Neural cell (in vitro differentiated cells): Measurements from ENCODE around the gene PKP3.

Source experiments
- EZH2 ChIP-seq: fragments of 200-600, 300-800 bp; shearing (Covaris generic), sonication (generic); IDR thresholded peaks from 2 replicates; pipeline ENCODE4 v1.6.1; 2014; ENCODE audit warnings: antibody characterized with exemption, low read length, borderline replicate concordance, mild to moderate bottlenecking; ENCODE audit not compliant: insufficient read depth, poor library complexity, severe bottlenecking
- TAF1 ChIP-seq: IDR thresholded peaks from 2 replicates; pipeline ENCODE4 v1.6.1; 2012; ENCODE audit warnings: low read depth
- TF ChIP-seq, protein P1 (sequence below): fragments of 450-650 bp; IDR thresholded peaks from 2 replicates; pipeline ENCODE4 v1.5.1; 2014; ENCODE audit warnings: antibody characterized with exemption, mild to moderate bottlenecking, moderate library complexity; ENCODE audit not compliant: poor library complexity, severe bottlenecking

- TF ChIP-seq, protein P1, sequence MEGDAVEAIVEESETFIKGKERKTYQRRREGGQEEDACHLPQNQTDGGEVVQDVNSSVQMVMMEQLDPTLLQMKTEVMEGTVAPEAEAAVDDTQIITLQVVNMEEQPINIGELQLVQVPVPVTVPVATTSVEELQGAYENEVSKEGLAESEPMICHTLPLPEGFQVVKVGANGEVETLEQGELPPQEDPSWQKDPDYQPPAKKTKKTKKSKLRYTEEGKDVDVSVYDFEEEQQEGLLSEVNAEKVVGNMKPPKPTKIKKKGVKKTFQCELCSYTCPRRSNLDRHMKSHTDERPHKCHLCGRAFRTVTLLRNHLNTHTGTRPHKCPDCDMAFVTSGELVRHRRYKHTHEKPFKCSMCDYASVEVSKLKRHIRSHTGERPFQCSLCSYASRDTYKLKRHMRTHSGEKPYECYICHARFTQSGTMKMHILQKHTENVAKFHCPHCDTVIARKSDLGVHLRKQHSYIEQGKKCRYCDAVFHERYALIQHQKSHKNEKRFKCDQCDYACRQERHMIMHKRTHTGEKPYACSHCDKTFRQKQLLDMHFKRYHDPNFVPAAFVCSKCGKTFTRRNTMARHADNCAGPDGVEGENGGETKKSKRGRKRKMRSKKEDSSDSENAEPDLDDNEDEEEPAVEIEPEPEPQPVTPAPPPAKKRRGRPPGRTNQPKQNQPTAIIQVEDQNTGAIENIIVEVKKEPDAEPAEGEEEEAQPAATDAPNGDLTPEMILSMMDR: no peak
- TF ChIP-seq EZH2 (no peak), TAF1 (no peak)
These were observed 3.8 kb upstream of the PKP3 start for GRCh38 chr11:390175-390574.
